HG03159 (cell line): ENCODE results near the gene ADAM11.

Experiments used
- ATAC-seq: cut with Tn5 transposase; IDR thresholded peaks from one replicate; pipeline ENCODE4 v1.9.1; 2021; ENCODE audit warnings: mild to moderate bottlenecking, moderate library complexity; ENCODE audit not compliant: unreplicated experiment

ADAM11 gene

DNA sequence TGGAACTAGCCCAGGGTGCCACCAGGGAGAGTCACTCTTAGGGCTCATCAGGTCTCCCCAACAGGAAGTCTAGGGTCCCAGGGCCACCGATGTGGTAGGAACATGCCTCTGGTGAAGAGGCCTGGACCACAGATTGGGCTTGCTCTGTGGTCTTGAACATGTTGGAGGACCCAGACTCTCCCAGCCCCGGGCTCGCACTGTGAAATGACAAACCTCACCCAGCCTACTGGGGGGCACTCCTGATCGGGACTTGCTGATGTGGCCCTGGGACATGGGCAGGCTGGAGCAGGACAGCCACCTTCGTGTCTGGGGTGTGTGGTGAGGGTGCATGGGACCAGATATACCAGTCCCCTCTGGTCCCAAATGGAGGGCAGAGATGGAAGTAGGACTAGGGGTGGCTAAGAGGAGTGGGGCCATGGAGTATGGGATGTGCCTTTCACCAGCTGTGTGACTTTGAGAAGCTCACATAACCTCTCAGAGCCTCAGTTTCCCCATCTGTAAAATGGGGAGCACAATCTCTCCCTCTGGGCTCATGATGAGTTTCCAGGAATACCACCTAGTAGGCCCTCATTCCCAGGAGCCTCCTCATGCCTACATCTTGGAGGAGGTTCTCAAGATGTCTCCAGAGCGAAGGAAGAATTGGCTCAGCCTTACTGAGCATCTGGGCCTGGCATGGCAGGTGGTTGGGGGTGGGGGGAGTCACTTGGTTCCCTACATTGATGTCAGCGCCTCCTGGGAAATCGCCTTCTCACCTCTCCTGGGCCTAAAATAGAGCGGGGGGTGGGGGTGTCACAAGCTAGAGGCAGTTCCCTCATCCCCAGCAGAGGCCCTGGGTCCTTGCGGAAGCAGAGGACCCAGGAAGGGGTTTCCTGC lies 1.5 kb upstream of the ADAM11 start:
- ATAC-seq, result no peak

DNA sequence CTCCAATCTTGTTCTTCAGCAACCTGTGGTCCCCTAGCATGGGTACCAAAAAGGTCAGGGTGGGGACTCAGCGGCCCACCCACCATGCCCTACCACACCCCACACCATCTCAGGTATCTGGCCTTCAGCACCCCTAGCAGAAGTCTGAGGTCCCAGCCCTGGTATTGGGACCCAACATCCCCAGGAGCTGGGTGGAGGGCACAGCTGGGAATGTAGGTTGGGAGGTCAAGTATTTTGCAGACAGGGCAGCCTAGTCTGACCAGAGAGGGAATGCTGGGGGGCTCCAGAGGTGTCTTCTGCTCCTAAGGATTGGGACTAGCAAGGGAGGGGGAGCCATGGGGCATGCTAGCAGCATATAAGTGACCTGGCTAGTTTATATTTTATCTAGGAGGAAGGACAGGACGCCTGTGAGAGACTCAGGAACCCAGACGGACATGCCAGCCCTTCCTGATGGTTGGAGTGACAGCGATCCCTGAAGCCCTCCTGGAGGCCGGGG lies 822 bp upstream of the ADAM11 start:
- ATAC-seq, result no peak

DNA sequence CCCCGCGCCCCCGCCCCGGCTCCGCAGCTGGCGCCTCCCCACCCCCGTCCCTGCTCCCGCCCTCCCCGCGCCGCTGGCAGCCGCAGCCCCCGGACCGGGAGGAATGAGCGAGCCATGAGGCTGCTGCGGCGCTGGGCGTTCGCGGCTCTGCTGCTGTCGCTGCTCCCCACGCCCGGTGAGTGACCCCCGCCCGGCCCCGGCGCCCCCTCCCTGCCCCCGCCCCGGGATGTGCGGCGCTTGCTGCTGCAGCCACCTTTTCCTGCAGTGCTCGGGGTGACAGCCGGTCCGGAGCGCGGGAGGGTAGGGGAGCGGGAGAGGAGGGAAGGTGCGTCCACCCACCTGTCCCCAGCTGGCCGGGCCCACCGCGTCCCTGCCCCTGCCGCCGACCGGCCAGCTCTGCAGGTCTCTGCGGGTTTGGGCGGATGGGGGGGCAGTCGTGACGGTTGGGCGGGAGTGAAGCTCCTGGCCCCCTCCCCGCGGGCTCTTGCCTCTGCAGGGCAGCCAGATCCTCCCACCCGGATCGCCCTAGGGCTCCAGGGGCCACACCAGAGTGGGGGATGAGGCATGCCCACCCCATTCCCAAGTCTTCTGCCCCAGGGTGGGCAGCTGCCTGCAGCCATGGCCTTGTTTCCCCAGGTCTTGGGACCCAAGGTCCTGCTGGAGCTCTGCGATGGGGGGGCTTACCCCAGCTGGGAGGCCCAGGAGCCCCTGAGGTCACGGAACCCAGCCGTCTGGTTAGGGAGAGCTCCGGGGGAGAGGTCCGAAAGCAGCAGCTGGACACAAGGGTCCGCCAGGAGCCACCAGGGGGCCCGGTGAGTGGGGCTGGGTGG lies 513 bp downstream of the ADAM11 start:
- ATAC-seq, result no peak

DNA sequence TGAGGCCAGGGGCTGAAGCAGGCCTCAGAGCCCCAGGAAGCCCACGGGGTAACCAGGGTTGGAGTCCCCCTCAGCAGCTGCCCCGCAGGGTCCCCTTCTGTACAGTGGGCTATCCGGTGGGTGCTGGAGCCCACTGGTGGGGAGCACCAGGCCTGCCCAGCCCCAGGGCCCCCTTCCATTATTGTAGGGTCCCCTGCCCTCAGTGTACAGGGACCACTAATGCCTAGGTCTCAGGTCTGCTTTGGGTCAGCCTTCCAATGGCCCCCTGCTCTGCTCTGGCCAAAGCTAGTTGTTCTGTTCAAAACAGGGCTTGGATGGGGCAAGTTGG lies 1.1 kb downstream of the ADAM11 start:
- no peak for ATAC-seq

DNA sequence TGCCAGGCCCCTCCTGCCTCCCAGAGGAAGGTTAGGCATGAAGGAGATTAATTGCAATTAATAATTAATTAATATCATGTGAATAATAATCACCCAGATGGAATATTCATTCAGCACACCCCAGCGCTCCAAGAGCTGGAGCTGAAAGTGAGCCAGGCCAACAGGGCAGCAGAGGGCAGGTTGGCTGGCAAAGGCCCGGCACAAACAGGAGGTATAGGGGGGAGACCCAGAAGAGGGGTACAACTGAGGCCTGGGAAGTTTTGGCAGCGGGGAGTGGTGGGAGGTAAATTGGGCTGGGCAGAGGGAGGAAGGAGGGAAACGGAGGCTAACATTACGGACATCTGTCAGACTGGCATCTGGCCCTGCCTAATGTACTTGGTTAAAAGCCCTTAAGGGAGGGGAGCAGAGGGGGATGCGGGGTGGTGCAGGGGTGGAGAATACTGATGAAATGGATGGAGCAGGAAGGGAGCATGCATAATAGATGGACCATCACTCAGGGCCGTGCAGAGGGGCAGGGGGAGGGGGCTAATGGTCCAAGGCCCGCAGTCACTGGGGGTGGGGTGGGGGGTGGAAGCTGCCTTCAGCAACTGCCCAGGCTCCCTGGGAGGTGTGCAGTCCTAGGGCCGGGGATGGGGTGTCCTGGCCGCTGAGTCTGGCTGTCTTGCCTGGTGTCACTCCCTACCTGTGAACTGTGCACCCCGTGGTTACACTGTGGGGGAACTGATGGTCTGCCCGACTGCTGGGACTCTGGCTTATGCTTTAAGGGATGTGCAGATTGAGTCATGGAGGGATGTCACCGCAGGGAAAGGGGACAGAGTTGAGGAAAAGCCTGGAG lies 1.9 kb downstream of the ADAM11 start:
- no peak for ATAC-seq

DNA sequence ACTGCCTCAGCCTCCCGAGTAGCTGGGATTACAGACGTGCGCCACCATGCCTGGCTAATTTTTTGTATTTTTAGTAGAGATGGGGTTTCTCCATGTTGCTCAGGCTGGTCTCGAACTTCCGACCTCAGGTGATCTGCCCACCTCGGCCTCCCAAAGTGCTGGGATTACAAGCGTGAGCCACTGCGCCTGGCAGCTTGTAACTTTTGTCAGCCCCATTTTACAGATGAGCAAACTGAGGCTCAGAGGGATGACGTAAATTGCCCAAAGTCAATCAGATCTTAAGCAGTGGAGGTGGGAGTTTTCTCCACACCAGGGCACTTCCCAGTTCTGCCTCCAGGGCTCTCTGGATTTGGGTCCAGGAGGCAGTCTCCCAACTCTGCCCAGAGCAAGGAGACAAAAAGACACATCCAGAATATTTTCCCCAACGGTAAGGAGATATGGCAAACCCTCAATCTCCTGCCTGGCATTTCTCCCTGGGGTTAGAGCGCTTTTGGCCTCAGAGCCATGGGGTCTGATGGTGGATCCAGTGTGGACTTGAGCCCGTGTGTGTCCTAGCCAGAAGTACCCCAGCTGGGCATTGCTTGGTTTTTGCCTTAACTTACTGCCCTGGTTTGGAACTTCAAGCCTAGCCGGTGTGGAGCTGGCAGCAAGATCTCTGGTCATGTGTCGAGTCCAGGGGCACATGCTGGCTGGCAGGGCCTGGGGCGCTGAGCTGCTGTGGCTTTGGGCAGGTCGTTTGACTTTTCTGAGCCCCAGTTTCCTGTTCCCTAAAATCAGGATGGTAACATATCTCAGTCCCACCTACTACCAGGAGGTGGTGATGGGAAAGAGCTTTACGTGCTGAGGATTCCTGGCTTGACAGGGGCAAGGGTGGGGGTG lies 3.4 kb downstream of the ADAM11 start:
- ATAC-seq, result no peak

DNA sequence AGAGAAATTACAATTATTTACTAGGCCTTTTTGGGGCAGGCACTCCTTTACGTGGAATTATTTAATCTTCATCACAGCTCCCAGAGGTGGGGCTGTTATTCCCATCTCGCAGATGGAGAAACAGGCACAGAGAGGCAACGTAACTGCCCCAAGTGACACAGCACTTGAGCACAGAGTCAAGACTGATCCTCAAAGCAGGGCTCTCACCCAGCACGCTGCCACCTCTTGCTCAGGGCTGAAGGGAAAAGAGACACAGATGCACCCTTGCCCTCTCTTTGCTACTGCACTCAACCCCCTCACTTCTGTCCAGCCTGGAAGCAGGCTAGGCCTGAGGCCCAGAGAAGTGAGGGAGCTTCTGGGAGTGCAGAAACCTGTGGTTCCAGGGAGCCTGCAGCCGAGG lies 4.4 kb downstream of the ADAM11 start:
- no peak for ATAC-seq

DNA sequence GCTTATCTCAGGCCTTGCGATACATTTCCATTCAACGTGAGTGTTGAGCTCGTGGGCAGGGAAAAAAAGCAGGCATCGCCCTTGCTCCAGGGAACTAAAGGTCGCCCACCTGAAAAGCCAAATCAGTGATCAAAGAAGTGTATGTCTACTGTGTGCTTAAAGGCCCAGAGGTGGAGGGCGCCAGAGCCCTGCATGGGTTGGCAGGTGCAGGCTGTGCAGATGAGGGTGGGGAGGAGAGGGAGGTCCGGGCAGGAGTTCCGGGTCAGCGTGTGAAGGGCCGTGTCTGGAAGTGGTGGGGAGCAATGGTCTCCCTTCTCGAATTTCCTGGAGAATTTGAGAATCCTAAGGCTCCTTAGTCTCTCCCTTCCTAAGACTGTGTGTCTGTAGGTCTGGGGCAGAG lies 7.2 kb downstream of the ADAM11 start:
- ATAC-seq, result no peak

DNA sequence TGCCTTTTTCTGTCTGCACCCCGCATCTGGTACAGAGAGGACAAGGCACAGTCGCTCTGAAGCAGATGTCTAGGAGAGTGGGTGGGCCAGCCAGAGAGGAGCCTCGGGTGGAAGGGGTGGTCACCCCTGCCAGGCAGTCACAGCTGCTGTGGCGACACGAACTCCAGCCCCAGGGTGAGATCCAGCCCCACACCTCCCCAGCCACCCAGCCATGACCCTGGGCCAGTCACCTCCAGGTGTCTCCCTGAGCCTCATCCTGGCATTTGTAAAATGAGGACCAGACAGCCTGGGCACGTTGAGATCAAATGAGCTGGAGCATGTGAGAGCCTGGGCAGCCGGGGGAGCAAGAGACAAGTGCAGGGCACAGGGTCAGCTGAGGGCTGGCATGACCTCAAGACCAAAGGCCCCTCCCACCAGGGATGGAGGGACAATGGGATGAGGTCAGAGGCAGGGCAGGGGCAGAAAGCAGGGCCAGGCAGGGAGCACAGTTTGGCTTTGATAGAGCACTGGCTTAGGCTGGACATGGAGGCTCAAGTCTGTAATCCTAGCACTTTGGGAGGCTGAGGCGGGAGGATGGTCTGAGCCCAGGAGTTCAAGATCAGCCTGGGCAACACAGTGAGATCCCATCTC lies 7.7 kb downstream of the ADAM11 start:
- ATAC-seq, result no peak

DNA sequence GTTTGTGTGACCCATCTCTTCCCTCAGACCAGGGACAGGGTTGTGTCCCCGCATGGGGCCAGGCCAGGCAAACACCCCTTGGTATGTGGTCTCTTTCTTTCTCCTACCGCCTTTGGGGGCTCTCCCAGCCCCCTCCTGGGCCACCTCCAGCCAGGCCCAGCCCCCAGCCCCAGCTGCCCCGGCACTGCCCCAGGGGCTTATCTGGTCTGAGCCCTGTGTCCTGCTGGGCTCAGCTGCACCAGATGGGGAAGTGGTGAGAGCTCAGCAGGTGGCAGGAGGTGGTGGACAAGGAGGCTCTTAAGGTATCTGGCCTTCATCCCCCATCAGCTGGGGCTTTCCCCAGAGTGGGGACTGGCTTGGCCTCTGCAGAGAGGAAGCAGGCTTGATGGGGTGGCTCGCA lies 8.7 kb downstream of the ADAM11 start:
- ATAC-seq, result no peak

DNA sequence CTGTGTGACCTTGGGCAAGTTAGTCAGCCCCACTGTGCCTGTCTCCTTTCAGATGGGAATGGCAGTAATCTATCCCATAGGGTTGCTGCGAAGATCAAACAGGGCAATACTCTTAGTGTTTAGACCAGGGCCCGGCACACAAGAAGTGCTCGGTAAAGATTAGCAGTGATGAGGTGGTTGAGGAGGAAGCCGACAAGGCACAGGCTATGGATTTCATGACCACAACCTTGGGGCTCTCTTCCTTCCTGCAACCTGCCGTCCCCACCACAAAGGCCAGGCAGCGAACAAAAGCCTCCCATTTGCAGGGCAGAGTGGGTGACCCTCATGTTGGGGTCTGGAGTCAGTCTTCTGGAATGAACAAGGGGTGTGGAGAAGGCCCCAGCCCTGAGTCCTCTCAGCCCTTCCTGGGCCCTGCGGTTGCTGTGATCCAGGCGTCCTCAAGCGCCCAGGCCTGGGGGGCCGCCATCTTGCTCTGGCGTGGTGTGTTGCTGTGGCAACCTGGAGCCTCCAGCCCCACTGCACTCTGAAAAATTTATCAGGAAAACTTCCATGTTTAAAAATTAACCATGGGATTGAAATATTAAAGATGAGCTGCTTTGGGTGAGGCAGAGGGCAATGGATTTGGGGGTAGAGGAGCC lies 9.8 kb downstream of the ADAM11 start:
- no peak for ATAC-seq

DNA sequence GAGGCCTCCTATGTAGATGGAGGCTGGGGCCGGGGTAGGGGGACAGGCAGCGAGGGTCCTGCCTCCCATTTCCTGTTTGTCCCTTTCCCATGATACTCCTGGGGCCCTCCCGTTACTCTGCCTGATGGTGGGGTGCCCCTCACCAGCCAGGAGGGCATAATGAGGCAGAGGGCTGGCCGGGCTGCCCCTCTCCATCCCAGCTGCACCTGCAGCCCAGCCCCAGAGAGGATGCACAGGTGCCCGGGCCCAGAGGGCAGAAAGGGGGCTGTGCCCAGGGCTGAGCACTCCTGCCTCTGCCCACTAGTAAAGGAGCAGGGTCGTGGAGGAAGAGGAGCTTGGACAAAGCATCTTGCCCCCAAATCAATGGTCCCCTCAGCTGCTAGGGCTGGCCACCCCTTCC lies 10.4 kb downstream of the ADAM11 start:
- ATAC-seq, result no peak

DNA sequence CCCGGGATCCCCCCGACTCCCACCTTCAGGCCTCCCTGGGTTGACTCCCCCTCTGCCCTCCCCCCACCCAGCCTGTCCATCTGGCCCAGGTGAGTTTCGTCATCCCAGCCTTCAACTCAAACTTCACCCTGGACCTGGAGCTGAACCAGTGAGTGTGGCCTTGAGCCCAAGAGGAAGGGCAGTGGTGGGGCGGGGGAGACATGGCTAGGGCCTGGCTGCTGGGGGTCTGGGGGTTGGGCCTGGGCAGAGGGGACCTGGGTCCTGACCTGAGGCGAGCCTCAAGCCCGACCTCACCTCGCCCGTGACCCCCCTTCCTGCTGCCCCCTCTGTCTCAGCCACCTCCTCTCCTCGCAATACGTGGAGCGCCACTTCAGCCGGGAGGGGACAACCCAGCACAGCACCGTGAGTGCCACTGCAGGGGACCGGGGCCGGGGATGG lies 10.9 kb downstream of the ADAM11 start:
- ATAC-seq, result no peak

DNA sequence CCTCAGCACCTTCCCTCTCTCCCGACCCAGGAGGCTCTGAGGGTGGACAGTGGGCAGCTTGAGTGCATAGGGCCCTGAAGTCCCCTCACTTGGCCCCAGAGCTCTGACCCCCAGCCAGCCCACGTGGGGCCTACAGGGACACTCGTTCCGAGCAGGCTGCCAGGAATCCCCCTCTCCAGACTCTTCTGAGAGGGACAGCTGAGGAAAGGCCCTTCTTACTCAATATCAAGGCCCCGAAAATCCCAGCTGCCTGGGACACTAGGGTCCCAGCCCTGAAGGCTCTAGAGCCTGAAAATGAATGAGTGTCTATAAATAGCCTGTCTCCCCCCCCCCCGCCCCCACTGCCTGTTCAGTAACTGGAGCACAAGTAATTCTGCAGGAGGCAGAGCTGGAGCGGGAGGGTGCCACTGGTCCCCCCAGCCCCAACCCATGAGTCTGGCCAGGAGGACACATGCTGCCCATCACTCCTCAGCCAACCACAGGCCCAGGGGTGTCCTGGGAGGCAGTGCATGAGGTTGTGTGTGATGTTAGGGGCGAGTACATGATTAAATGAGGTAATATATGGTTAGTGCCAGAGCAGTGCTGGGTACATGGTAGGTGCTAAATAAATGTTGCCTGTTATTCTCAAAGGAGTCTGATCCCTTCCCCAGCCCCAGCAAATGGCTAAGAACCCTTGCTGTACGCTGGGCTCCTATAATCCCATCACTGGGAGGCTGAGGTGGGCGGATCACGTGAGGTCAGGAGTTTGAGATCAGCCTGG lies 11.6 kb downstream of the ADAM11 start:
- no peak for ATAC-seq

DNA sequence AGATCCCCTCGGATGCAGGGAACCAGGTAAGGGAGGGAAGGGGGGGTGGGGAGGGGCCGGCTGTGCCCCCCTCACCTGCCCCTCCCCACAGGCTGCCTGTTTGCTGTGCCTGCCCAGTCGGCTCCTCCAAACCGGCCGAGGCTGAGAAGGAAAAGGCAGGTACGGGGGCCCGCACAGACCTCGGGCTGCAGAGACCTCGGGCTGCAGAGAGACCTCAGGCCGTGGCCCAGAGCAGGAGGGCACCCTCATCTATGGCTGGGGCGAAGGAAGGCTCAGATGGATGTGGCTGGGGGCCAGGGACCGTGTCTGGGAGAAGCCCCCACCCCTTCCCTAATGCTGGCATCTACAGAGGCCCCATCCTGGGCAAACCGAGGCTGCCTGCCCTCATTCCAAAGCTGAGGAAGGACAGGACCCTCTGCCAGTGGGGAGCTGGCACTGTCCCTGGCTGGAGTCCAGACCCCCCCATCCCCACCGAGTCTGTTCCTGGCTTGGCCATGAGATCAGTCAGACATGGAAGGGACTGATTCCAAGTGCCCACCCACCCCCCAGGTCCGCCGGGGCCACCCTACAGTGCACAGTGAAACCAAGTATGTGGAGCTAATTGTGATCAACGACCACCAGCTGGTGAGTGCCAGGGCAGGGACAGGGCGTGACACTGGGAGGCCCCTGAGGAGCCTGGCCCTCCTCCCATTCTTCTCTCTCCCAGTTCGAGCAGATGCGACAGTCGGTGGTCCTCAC lies 13.7 kb downstream of the ADAM11 start:
- ATAC-seq, result no peak

DNA sequence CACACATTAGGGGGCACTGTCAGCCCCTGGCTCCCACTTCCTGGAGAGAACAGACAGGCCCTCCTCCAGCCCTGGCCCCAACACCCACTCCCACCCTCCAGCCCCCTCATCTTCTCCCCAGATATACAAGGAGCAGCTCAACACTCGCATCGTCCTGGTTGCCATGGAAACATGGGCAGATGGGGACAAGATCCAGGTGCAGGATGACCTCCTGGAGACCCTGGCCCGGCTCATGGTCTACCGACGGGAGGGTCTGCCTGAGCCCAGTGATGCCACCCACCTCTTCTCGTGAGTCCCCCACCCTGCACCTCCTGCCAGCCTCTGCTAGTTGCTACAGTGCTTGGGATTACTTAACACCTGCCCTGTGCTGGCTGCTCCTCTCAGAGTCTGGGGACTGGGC lies 14.4 kb downstream of the ADAM11 start:
- ATAC-seq, result no peak

DNA sequence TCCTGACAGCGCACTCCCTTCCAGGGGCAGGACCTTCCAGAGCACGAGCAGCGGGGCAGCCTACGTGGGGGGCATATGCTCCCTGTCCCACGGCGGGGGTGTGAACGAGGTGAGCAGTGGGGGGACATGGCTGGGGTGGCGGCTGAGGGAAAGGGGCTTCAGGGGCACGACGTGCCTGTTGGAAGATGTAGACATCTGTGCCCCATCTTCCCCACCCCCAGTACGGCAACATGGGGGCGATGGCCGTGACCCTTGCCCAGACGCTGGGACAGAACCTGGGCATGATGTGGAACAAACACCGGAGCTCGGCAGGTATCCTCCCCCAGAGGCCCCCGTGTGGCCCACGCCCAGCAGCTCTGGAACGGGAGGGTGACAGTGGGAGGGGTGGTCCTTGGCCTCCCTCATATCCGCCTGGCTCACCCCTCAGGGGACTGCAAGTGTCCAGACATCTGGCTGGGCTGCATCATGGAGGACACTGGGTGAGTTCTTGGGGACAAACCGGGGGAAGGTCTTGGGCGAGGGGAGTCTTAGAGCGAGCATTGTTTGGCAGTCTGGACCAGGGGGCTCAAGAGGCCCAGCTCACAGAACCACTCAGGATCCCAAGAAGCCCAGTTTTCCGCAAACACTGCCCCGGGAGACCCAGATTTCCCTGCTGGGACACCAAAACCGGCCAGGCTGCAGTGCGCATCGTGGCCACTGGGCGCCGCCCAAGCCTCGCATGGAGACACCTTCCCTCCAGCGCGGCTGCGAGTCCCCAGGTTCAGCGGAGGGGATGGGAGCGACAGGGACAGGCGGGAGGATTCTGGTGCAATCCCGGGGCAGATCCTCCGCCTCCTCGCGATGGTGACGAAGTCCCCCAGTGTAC lies 15.7 kb downstream of the ADAM11 start:
- no peak for ATAC-seq
